Measurements from ENCODE around the gene NDUFB10.

DNA sequence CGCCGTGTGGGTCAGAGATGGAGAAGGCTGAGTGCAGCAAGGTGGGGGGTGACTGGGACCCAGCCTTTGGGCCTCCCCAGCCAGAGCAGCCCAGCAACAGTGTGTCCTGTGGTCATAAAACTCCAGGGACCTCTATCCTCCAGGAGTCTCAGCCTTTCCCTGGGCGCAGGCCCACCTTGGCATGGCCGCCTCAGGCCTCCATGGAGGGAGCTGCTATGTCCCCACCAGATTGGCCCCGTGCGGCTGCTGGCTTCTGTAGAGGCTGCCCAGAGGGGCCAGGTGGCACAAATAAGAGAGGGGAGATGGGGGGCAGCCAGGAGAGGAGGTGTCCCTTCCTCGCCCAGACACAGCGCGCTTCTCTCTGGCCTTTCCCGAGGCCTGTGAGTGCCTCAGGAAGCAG lies 27.9 kb downstream of the NDUFB10 start:
- no peak for TF ChIP-seq CTCF (IDR thresholded peaks at IDR 0.05)
- TF ChIP-seq EP300 (IDR thresholded peaks at IDR 0.05): no peak
- no peak for TF ChIP-seq POLR2AphosphoS5 (IDR thresholded peaks at IDR 0.05)

Measured in esophagus muscularis mucosa (tissue), 4 donors.